ENCODE measurements around the gene MEGF6. TPM values are rescaled to one million over a fixed set of nuclear protein-coding genes. Genes with fewer than 3 reads are reported as not detected.

The MEGF6 gene
- total and polyA plus RNA-seq, 7 donors, result 0.67 to 5.5 (median 3.7) TPM

GRCh38 chr1:3485016-3485415 lies 126.3 kb downstream of the MEGF6 start:
- Histone ChIP-seq H3K27me3 (ENCODE audit: insufficient read depth in 3 of 3, low read length in 2 of 3) (peaks cover 0 to 7% (median 2%) of the 10 kb centered on the region in 3 donors), H3K9me3 (no peaks in the 10 kb centered on the region), H3K4me3 (no peak overlapping the region), H3K4me1 (no peaks in the 10 kb centered on the region), H3K27ac (no peak overlapping the region), H3K36me3 (ENCODE audit: insufficient read depth in 1 of 2, low read depth in 1 of 2) (no peaks in the 10 kb centered on the region)
- 90 to 93% (median 91%) methylated on average over 14 of the region's 14 CpGs for WGBS, 3 donors
- intact Hi-C loops (cut with DNase I), result loop anchor here in 1 of 2 donors (2.0 kb wide), 1 partner anchor 32 kb away; no protein-coding TSS in a partner anchor
- TF ChIP-seq CTCF (IDR thresholded peaks at IDR 0.05), result no peak
- ATAC-seq (no peak), DNase-seq (no peak)

- no peak overlapping the region for H3K27ac ChIP-seq
- peak; percentile 84 for TF ChIP-seq CTCF (IDR thresholded peaks at IDR 0.05)
- no peaks in the 10 kb centered on the region for H3K36me3 ChIP-seq (ENCODE audit: insufficient read depth in 1 of 2, low read depth in 1 of 2)
- intact Hi-C loops (cut with DNase I), result loop anchor here (1.0 to 2.0 kb wide), 2 partner anchors 31 kb away; no protein-coding TSS in a partner anchor
- H3K4me3 ChIP-seq, result no peak overlapping the region
- peaks cover 0 to 7% (median 2%) of the 10 kb centered on the region in 3 donors for H3K27me3 ChIP-seq (ENCODE audit: insufficient read depth in 3 of 3, low read length in 2 of 3)
- ATAC-seq (peak; percentile 68 to 87 (median 76)), DNase-seq (peak; percentile 44 to 71)
- H3K4me1 ChIP-seq, result no peaks in the 10 kb centered on the region
- 29 to 38% (median 36%) methylated on average over 27 to 31 of the region's 31 CpGs for WGBS, 3 donors
- H3K9me3 ChIP-seq, result no peaks in the 10 kb centered on the region
Measured at GRCh38 chr1:3483801-3484444, 127.4 kb downstream of the MEGF6 start.

- H3K27me3 ChIP-seq (ENCODE audit: insufficient read depth in 3 of 3, low read length in 2 of 3), result peaks cover 0 to 7% (median 2%) of the 10 kb centered on the region in 3 donors
- WGBS, 3 donors, result 72 to 77% (median 75%) methylated on average over 14 of the region's 14 CpGs
- H3K27ac ChIP-seq, result no peak overlapping the region
- DNase-seq (no peak), ATAC-seq (no peak)
- no peaks in the 10 kb centered on the region for H3K36me3 ChIP-seq (ENCODE audit: insufficient read depth in 1 of 2, low read depth in 1 of 2)
- TF ChIP-seq CTCF (IDR thresholded peaks at IDR 0.05), result no peak
- no peaks in the 10 kb centered on the region for H3K9me3 ChIP-seq
- no peaks in the 10 kb centered on the region for H3K4me1 ChIP-seq
- intact Hi-C loops (cut with DNase I), result no loop called here
- H3K4me3 ChIP-seq, result no peak overlapping the region
Measured at GRCh38 chr1:3483380-3483779, 127.9 kb downstream of the MEGF6 start.

- Histone ChIP-seq H3K9me3 (no peaks in the 10 kb centered on the region), H3K4me3 (no peak overlapping the region), H3K4me1 (no peaks in the 10 kb centered on the region), H3K27me3 (ENCODE audit: insufficient read depth in 3 of 3, low read length in 2 of 3) (peaks cover 0 to 7% (median 0%) of the 10 kb centered on the region in 3 donors), H3K36me3 (ENCODE audit: insufficient read depth in 1 of 2, low read depth in 1 of 2) (no peaks in the 10 kb centered on the region), H3K27ac (no peak overlapping the region)
- TF ChIP-seq CTCF (IDR thresholded peaks at IDR 0.05), result no peak
- 65 to 79% (median 71%) methylated on average over 11 to 18 of the region's 18 CpGs for WGBS, 3 donors
- no peak for DNase-seq
- intact Hi-C loops (cut with DNase I), result no loop called here
- no peak for ATAC-seq
Measured at GRCh38 chr1:3482378-3482849, 128.9 kb downstream of the MEGF6 start.
